CD14-positive monocyte (primary cell): Measurements from ENCODE around the gene IFTAP. TPM values are rescaled to one million over a fixed set of nuclear protein-coding genes. Genes with fewer than 3 reads are reported as not detected.
A peak's percentile ranks its signal among the peaks of the same experiment; 100 is the strongest.

Source experiments
- DNase-seq, 3 donors: peaks; one replicate each; pipeline ENCODE4 v3.0.0-alpha.2; 2011 to 2022
- H2AFZ ChIP-seq: 2 replicates; pipeline ENCODE4 v1.6.0; 2012; ENCODE audit warnings: mild to moderate bottlenecking, low read depth, low read length, inconsistent platforms; ENCODE audit not compliant: insufficient read depth, poor library complexity, severe bottlenecking
- H3K27ac ChIP-seq, 2 donors: 1 replicate in 1 of 2; 2 replicates in 1 of 2; pipeline ENCODE4 v1.5.1; 2012 to 2013; ENCODE audit warnings: low read length in 2 of 2, control low read depth in 1 of 2, inconsistent platforms in 1 of 2, low read depth in 1 of 2, mild to moderate bottlenecking in 1 of 2
- H3K27me3 ChIP-seq, 2 donors: one replicate each; pipeline versions ENCODE4 v1.6.0 to v1.6.1; 2011 to 2013; ENCODE audit warnings: low read length in 2 of 2; ENCODE audit not compliant: control insufficient read depth in 2 of 2, insufficient read depth in 2 of 2
- H3K36me3 ChIP-seq, 2 donors: replicated peaks in 1 of 2; 1 replicate in 1 of 2; 2 replicates in 1 of 2; pipeline versions ENCODE4 v1.5.1 to v1.6.1; 2012 to 2013; ENCODE audit warnings: low read length in 2 of 2, control low read depth in 1 of 2, inconsistent platforms in 1 of 2, mild to moderate bottlenecking in 1 of 2; ENCODE audit not compliant: insufficient read depth in 2 of 2, control insufficient read depth in 1 of 2
- H3K4me1 ChIP-seq, 2 donors: 1 replicate in 1 of 2; 2 replicates in 1 of 2; pipeline versions ENCODE4 v1.5.1 to v1.6.1; 2012 to 2013; ENCODE audit warnings: low read length in 2 of 2, control low read depth in 1 of 2, inconsistent platforms in 1 of 2, mild to moderate bottlenecking in 1 of 2, moderate library complexity in 1 of 2; ENCODE audit not compliant: insufficient read depth in 2 of 2, control insufficient read depth in 1 of 2
- H3K4me2 ChIP-seq: replicated peaks from 2 replicates; pipeline ENCODE3; 2012; ENCODE audit warnings: low read length, moderate library complexity, mild to moderate bottlenecking; ENCODE audit not compliant: poor library complexity, severe bottlenecking; ENCODE audit errors: extremely low read depth
- H3K4me3 ChIP-seq, 3 experiments: fragments of 200-600 bp in 1 of 3; sonication (generic) in 1 of 3; replicated peaks in 1 of 3; 1 replicate in 2 of 3; 2 replicates in 1 of 3; pipeline ENCODE4 v1.5.1; 2011 to 2013; ENCODE audit warnings: low read length in 3 of 3, mild to moderate bottlenecking in 3 of 3, control low read depth in 2 of 3, low read depth in 2 of 3, inconsistent platforms in 1 of 3, moderate library complexity in 1 of 3
- H3K79me2 ChIP-seq: 2 replicates; pipeline ENCODE4 v1.6.0; 2012; ENCODE audit warnings: mild to moderate bottlenecking, control low read depth, inconsistent platforms, low read length, moderate library complexity; ENCODE audit not compliant: insufficient read depth
- H3K9ac ChIP-seq: 2 replicates; pipeline ENCODE4 v1.6.0; 2017; ENCODE audit warnings: low read length, mild to moderate bottlenecking; ENCODE audit not compliant: insufficient read depth, poor library complexity, severe bottlenecking
- H3K9me3 ChIP-seq, 2 donors: replicated peaks in 1 of 2; 1 replicate in 1 of 2; 2 replicates in 1 of 2; pipeline versions ENCODE4 v1.5.1 to v1.6.1; 2012 to 2013; ENCODE audit warnings: low read length in 2 of 2, control low read depth in 1 of 2; ENCODE audit not compliant: control insufficient read depth in 1 of 2, insufficient read depth in 1 of 2
- H4K20me1 ChIP-seq: 2 replicates; pipeline ENCODE4 v1.6.0; 2012; ENCODE audit warnings: mild to moderate bottlenecking, low read length, control low read depth, moderate library complexity; ENCODE audit not compliant: insufficient read depth
- H3K27ac Mint-ChIP-seq, 7 donors: one replicate each; pipeline ENCODE4 v1.8.0; 2020; ENCODE audit warnings: mild to moderate bottlenecking in 7 of 7, mixed read lengths in 7 of 7, moderate library complexity in 6 of 7, inconsistent platforms in 2 of 7
- H3K27me3 Mint-ChIP-seq, 3 donors: one replicate each; pipeline ENCODE4 v1.8.0; 2021 to 2022; ENCODE audit warnings: low read depth in 3 of 3, mild to moderate bottlenecking in 3 of 3, mixed read lengths in 3 of 3, moderate library complexity in 3 of 3, inconsistent platforms in 1 of 3
- H3K36me3 Mint-ChIP-seq, 2 donors: one replicate each; pipeline ENCODE4 v1.8.0; 2020; ENCODE audit warnings: mixed read lengths in 2 of 2, inconsistent platforms in 1 of 2, mild to moderate bottlenecking in 1 of 2
- H3K4me1 Mint-ChIP-seq: one replicate; pipeline ENCODE4 v1.8.0; 2020; ENCODE audit warnings: mild to moderate bottlenecking, mixed read lengths
- H3K4me3 Mint-ChIP-seq, 2 donors: one replicate each; pipeline ENCODE4 v1.8.0; 2020; ENCODE audit warnings: mild to moderate bottlenecking in 2 of 2, mixed read lengths in 2 of 2, moderate library complexity in 1 of 2
- H3K9me3 Mint-ChIP-seq, 7 donors: one replicate each; pipeline ENCODE4 v1.8.0; 2020 to 2022; ENCODE audit warnings: mixed read lengths in 7 of 7, mild to moderate bottlenecking in 6 of 7, moderate library complexity in 6 of 7, inconsistent platforms in 2 of 7
- CTCF ChIP-seq: fragments of 200-600 bp; IDR thresholded peaks from one replicate; pipeline ENCODE4 v1.8.0; 2022; ENCODE audit warnings: antibody characterized with exemption, mild to moderate bottlenecking
- WGBS: methylation state at CpG from one replicate; pipeline ENCODE4 v1.1.5; 2013; ENCODE audit warnings: missing lambda C conversion rate; ENCODE audit not compliant: insufficient coverage; 5-methylcytosine and 5-hydroxymethylcytosine counted together
- intact Hi-C, 2 donors: fragments of 100-400 bp; cut with micrococcal nuclease; formaldehyde crosslinking; loops; one replicate each; pipeline versions ENCODE4 v1.15.0 to v1.15.1; 2023
- polyA plus RNA-seq, 3 donors: library from polyadenylated mRNA; depleted of rRNA in 1 of 3; unstranded in 2 of 3; stranded (reverse) in 1 of 3; fragments of 300-500 nt in 2 of 3; fragments of >200 nt in 1 of 3; fragmentation: Illumina TruSeq in 2 of 3; gene quantifications; 1 replicate in 2 of 3; 2 replicates in 1 of 3; pipeline ENCODE4 v1.2.3, GENCODE V29; 2012 to 2021

The IFTAP gene
- polyA plus RNA-seq, 3 donors, result 5.0 to 18.7 (median 13.9) TPM

GRCh38 chr11:36591433-36591832, 2.9 kb upstream of the IFTAP start:
- Mint-ChIP-seq H3K36me3 (no peaks in the 10 kb centered on the region), H3K9me3 (no peaks in the 10 kb centered on the region), H3K27me3 (peaks cover 13 to 24% (median 15%) of the 10 kb centered on the region in 3 donors), H3K4me3 (peak overlapping the region in 1 of 2 donors; percentile 32), H3K4me1 (peaks cover 10% of the 10 kb centered on the region), H3K27ac (no peak overlapping the region)
- no peaks in the 10 kb centered on the region for H3K36me3 ChIP-seq
- no peak overlapping the region for H3K4me3 ChIP-seq
- WGBS, result 80% methylated on average over 1 of the region's 1 CpG
- peaks cover 12 to 19% of the 10 kb centered on the region in 2 donors for H3K27me3 ChIP-seq
- intact Hi-C loops, result no loop called here
- no peak overlapping the region for H3K4me2 ChIP-seq
- H3K9ac ChIP-seq, result no peak overlapping the region
- DNase-seq, result no peak
- H3K27ac ChIP-seq, result no peak overlapping the region
- no peaks in the 10 kb centered on the region for H4K20me1 ChIP-seq
- peaks cover 3 to 9% of the 10 kb centered on the region in 2 donors for H3K4me1 ChIP-seq
- H2AFZ ChIP-seq, result no peak overlapping the region
- no peak for TF ChIP-seq CTCF
- H3K9me3 ChIP-seq, result no peaks in the 10 kb centered on the region
- H3K79me2 ChIP-seq, result no peaks in the 10 kb centered on the region

DNA sequence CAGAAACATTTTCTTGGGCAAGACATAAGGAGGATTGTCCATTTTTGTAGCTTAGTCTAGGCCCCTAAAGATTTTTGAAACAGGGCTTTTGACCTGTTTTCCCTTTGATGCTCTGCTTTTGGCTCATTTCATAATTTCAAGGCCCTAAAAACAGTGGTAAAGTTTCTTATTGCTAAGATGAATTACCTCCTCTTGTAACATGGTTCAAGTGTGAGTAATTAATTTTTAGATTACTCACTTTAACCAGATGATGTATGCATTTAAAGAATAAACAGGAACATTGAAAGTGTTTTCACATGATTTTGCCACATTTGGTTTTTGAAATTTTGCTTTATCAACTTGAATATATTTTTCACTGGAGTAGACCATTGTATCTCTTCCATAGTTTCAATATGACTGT, 2.6 kb downstream of the IFTAP start:
- Histone ChIP-seq H3K27ac (no peak overlapping the region), H3K4me2 (no peak overlapping the region), H3K9me3 (no peaks in the 10 kb centered on the region), H3K27me3 (no peaks in the 10 kb centered on the region), H3K4me3 (no peak overlapping the region), H3K9ac (no peak overlapping the region), H3K36me3 (no peaks in the 10 kb centered on the region), H3K4me1 (peaks cover 15 to 22% of the 10 kb centered on the region in 2 donors), H3K79me2 (no peaks in the 10 kb centered on the region), H4K20me1 (no peaks in the 10 kb centered on the region), H2AFZ (no peak overlapping the region)
- TF ChIP-seq CTCF, result no peak
- Mint-ChIP-seq H3K4me1 (peaks cover 21% of the 10 kb centered on the region), H3K36me3 (peaks cover 0 to 4% of the 10 kb centered on the region in 2 donors), H3K27ac (no peak overlapping the region), H3K4me3 (no peak overlapping the region), H3K27me3 (peaks cover 2 to 6% (median 3%) of the 10 kb centered on the region in 3 donors), H3K9me3 (no peaks in the 10 kb centered on the region)
- intact Hi-C loops, result no loop called here
- no peak for DNase-seq
